MM.1S (cell line): ENCODE results near the gene CLEC19A.

Experiments
- DNase-seq: peaks from one replicate; pipeline ENCODE4 v3.0.0-alpha.2; 2015
- H2AFZ ChIP-seq: fragments of 300-600 bp; sonication (generic); 2 replicates; pipeline ENCODE4 v1.6.0; 2016; ENCODE audit warnings: antibody characterized with exemption, low read length
- H3F3A ChIP-seq: fragments of 300-600 bp; sonication (generic); 2 replicates; pipeline ENCODE4 v1.6.1; 2016; ENCODE audit warnings: mild to moderate bottlenecking, antibody characterized with exemption, low read length, moderate library complexity, mixed read lengths; ENCODE audit not compliant: insufficient read depth
- H3K27ac ChIP-seq: fragments of 300-600 bp; sonication (generic); 2 replicates; pipeline ENCODE4 v1.5.1; 2016; ENCODE audit warnings: mild to moderate bottlenecking, low read length
- H3K27me3 ChIP-seq: fragments of 300-600 bp; sonication (generic); replicated peaks from 2 replicates; pipeline ENCODE4 v1.6.0; 2016; ENCODE audit warnings: low read length; ENCODE audit not compliant: insufficient read depth
- H3K36me3 ChIP-seq: fragments of 300-600 bp; sonication (generic); replicated peaks from 2 replicates; pipeline ENCODE4 v1.6.1; 2016; ENCODE audit warnings: mild to moderate bottlenecking, low read length, mixed read lengths; ENCODE audit not compliant: insufficient read depth
- H3K4me1 ChIP-seq: fragments of 300-600 bp; sonication (generic); 2 replicates; pipeline ENCODE4 v1.6.1; 2016; ENCODE audit warnings: low read length, mixed read lengths
- H3K4me2 ChIP-seq: fragments of 300-600 bp; sonication (generic); 2 replicates; pipeline ENCODE4 v1.6.0; 2016; ENCODE audit warnings: low read depth, low read length
- H3K4me3 ChIP-seq: fragments of 300-600 bp; sonication (generic); 2 replicates; pipeline ENCODE4 v1.5.1; 2016; ENCODE audit warnings: low read length, mixed read lengths
- H3K79me2 ChIP-seq: fragments of 300-600 bp; sonication (generic); 2 replicates; pipeline ENCODE4 v1.6.1; 2016; ENCODE audit warnings: mixed run types, low read length, mixed read lengths
- H3K9ac ChIP-seq: fragments of 300-600 bp; sonication (generic); 2 replicates; pipeline ENCODE4 v1.6.1; 2016; ENCODE audit warnings: low read length, mixed read lengths
- H3K9me2 ChIP-seq: fragments of 300-600 bp; sonication (generic); replicated peaks from 2 replicates; pipeline ENCODE4 v1.6.1; 2016; ENCODE audit warnings: mild to moderate bottlenecking, low read length, mixed read lengths; ENCODE audit not compliant: insufficient read depth
- H3K9me3 ChIP-seq: fragments of 300-600 bp; sonication (generic); replicated peaks from 2 replicates; pipeline ENCODE4 v1.6.1; 2016; ENCODE audit warnings: mild to moderate bottlenecking, low read length, mixed read lengths; ENCODE audit not compliant: insufficient read depth
- H4K20me1 ChIP-seq: fragments of 300-600 bp; sonication (generic); 2 replicates; pipeline ENCODE4 v1.6.1; 2016; ENCODE audit warnings: mild to moderate bottlenecking, low read length, moderate library complexity, mixed read lengths; ENCODE audit not compliant: insufficient read depth
- CTCF ChIP-seq: fragments of 300-600 bp; sonication (generic); IDR thresholded peaks from 2 replicates; pipeline ENCODE4 v1.5.1; 2016; ENCODE audit warnings: antibody characterized with exemption, low read length, mixed read lengths
- EZH2 ChIP-seq: fragments of 300-600 bp; sonication (generic); optimal IDR thresholded peaks from 2 replicates; pipeline ENCODE3; 2017; ENCODE audit warnings: low read depth, mild to moderate bottlenecking, antibody characterized with exemption, low read length, mixed read lengths
- EZH2phosphoT487 ChIP-seq: fragments of 300-600 bp; sonication (generic); IDR thresholded peaks from 2 replicates; pipeline ENCODE4 v1.6.1; 2018; ENCODE audit warnings: antibody characterized with exemption, low read length

CLEC19A gene

GRCh38 chr16:19245326-19245925 is 40.1 kb upstream of the CLEC19A start:
- no peaks in the 10 kb centered on the region for H4K20me1 ChIP-seq
- no peak overlapping the region for H3K9ac ChIP-seq
- no peaks in the 10 kb centered on the region for H3K4me1 ChIP-seq
- H2AFZ ChIP-seq, result no peak overlapping the region
- H3K9me2 ChIP-seq, result no peaks in the 10 kb centered on the region
- no peak for DNase-seq
- H3K9me3 ChIP-seq, result no peaks in the 10 kb centered on the region
- H3K27me3 ChIP-seq, result no peaks in the 10 kb centered on the region
- H3K79me2 ChIP-seq, result no peaks in the 10 kb centered on the region
- no peaks in the 10 kb centered on the region for H3K36me3 ChIP-seq
- no peaks in the 10 kb centered on the region for H3F3A ChIP-seq
- H3K4me2 ChIP-seq, result no peak overlapping the region
- no peak overlapping the region for H3K27ac ChIP-seq
- H3K4me3 ChIP-seq, result no peak overlapping the region
- TF ChIP-seq CTCF, result no peak
- TF ChIP-seq EZH2phosphoT487, result no peak
- TF ChIP-seq EZH2, result no peak

- Histone ChIP-seq H3F3A (no peaks in the 10 kb centered on the region), H3K36me3 (no peaks in the 10 kb centered on the region), H2AFZ (no peak overlapping the region), H3K9me2 (no peaks in the 10 kb centered on the region), H3K4me3 (no peak overlapping the region), H3K9me3 (no peaks in the 10 kb centered on the region), H3K9ac (no peak overlapping the region), H3K4me2 (no peak overlapping the region), H3K79me2 (no peaks in the 10 kb centered on the region), H3K27me3 (no peaks in the 10 kb centered on the region), H4K20me1 (no peaks in the 10 kb centered on the region), H3K4me1 (no peaks in the 10 kb centered on the region), H3K27ac (no peak overlapping the region)
- DNase-seq, result no peak
- TF ChIP-seq EZH2phosphoT487 (no peak), CTCF (no peak), EZH2 (no peak)
These were observed 32.6 kb upstream of the CLEC19A start for GRCh38 chr16:19252904-19253303.

DNA sequence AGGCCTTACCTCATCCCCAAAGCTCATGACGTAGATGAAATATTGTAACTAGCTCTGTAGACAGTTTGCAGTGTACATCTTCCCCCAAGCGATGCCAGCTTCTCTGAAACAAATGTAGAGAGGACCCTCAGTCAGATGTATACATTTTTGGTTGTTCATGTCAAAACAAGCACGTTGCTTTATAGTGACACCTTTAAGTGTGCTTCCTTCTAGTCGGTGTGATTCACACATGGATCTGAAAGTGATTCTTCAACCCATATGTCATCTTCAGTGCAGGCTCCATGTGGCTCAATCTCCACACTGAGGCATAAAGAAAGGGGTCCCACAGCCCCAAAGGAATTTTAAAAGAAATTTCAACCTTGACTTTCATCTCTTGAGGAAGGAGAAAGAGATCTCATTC is 30.9 kb upstream of the CLEC19A start:
- Histone ChIP-seq H3K9ac (no peak overlapping the region), H3K79me2 (no peaks in the 10 kb centered on the region), H3K9me3 (no peaks in the 10 kb centered on the region), H3K9me2 (no peaks in the 10 kb centered on the region), H3K27ac (no peak overlapping the region), H2AFZ (no peak overlapping the region), H3K36me3 (no peaks in the 10 kb centered on the region), H3K4me1 (no peaks in the 10 kb centered on the region), H3K4me3 (no peak overlapping the region), H3K27me3 (no peaks in the 10 kb centered on the region), H3K4me2 (no peak overlapping the region), H3F3A (no peaks in the 10 kb centered on the region), H4K20me1 (no peaks in the 10 kb centered on the region)
- no peak for DNase-seq
- TF ChIP-seq EZH2phosphoT487 (no peak), EZH2 (no peak), CTCF (no peak)
